Stimulated activated CD8-positive, alpha-beta memory T cell treated with anti-CD3 and anti-CD28 coated beads, Interleukin-4, amount 100 ng/mL, for 1 hour (primary cell): ENCODE results near the gene SLC6A19.
A peak's percentile ranks its signal among the peaks of the same experiment; 100 is the strongest.
"Not testable (repeated sequence)": the region's sequence is repeated elsewhere in the genome, so short reads cannot be mapped to it uniquely, and the experiment has no call there.

Experiments used
- DNase-seq, 2 donors: peaks; one replicate each; pipeline ENCODE4 v3.0.0-alpha.2; 2020; ENCODE audit warnings: low read depth in 2 of 2, low spot score in 1 of 2

The SLC6A19 gene

GRCh38 chr5:1201327-1202025 is at the start of gene SLC6A19:
SLC6A19 (plus strand) TSS chr5:1201595; CDS start chr5:1201651, 56 bp downstream.
- DNase-seq, result no peak

GRCh38 chr5:1152156-1152555 is 49.2 kb upstream of the SLC6A19 start:
- DNase-seq, result peak in 1 of 2 donors; percentile 20

GRCh38 chr5:1152771-1153282 is 48.6 kb upstream of the SLC6A19 start:
- no peak for DNase-seq

- DNase-seq, result no peak
Observed at GRCh38 chr5:1153428-1153827, 48.0 kb upstream of the SLC6A19 start.

- DNase-seq, result no peak
Observed at GRCh38 chr5:1155191-1156032, 46.0 kb upstream of the SLC6A19 start.

GRCh38 chr5:1156033-1156753 is 45.2 kb upstream of the SLC6A19 start:
- DNase-seq, result no peak

GRCh38 chr5:1156754-1157460 is 44.5 kb upstream of the SLC6A19 start:
- no peak for DNase-seq

- DNase-seq, result not testable (repeated sequence)
Observed at GRCh38 chr5:1157461-1157986, 43.9 kb upstream of the SLC6A19 start.

GRCh38 chr5:1158647-1159340 is 42.6 kb upstream of the SLC6A19 start:
- no peak for DNase-seq

- no peak for DNase-seq
Observed at GRCh38 chr5:1159341-1159675, 42.1 kb upstream of the SLC6A19 start.

- no peak for DNase-seq
Observed at GRCh38 chr5:1159774-1160406, 41.5 kb upstream of the SLC6A19 start.

GRCh38 chr5:1161108-1161832 is 40.1 kb upstream of the SLC6A19 start:
- DNase-seq, result no peak

GRCh38 chr5:1161833-1162229 is 39.6 kb upstream of the SLC6A19 start:
- DNase-seq, result no peak

- DNase-seq, result no peak
Observed at GRCh38 chr5:1162276-1162675, 39.1 kb upstream of the SLC6A19 start.

GRCh38 chr5:1162751-1163150 is 38.6 kb upstream of the SLC6A19 start:
- DNase-seq, result no peak

- no peak for DNase-seq
Observed at GRCh38 chr5:1163366-1163765, 38.0 kb upstream of the SLC6A19 start.

GRCh38 chr5:1163879-1164278 is 37.5 kb upstream of the SLC6A19 start:
- DNase-seq, result no peak

- no peak for DNase-seq
Observed at GRCh38 chr5:1164696-1165630, 36.4 kb upstream of the SLC6A19 start.
